Astrocyte (in vitro differentiated cells and primary cell): ENCODE data around the gene OR6J1. TPM values are rescaled to one million over a fixed set of nuclear protein-coding genes. Genes with fewer than 3 reads are reported as not detected.

Source experiments
- DNase-seq: peaks from one replicate; pipeline ENCODE4 v3.0.0-alpha.2; 2010; ENCODE audit warnings: low read depth
- FAIRE-seq: peaks from 2 replicates; lab custom pipeline; 2011; peaks lifted over from hg19 to GRCh38; lab: Jason Lieb, UNC
- H2AFZ ChIP-seq: 2 replicates; pipeline ENCODE4 v1.6.0; 2012; ENCODE audit warnings: low read depth, low read length, inconsistent platforms
- H3K27ac ChIP-seq: 2 replicates; pipeline ENCODE4 v1.5.1; 2011; ENCODE audit warnings: low read depth, low read length, inconsistent platforms
- H3K27me3 ChIP-seq: 2 replicates; pipeline ENCODE4 v1.6.0; 2011; ENCODE audit warnings: low read length, inconsistent platforms; ENCODE audit not compliant: insufficient read depth
- H3K36me3 ChIP-seq: 2 replicates; pipeline ENCODE4 v1.5.1; 2011; ENCODE audit warnings: low read length, inconsistent platforms; ENCODE audit not compliant: insufficient read depth
- H3K4me1 ChIP-seq: 2 replicates; pipeline ENCODE4 v1.5.1; 2011; ENCODE audit warnings: low read length, inconsistent platforms; ENCODE audit not compliant: insufficient read depth
- H3K4me2 ChIP-seq: 2 replicates; pipeline ENCODE4 v1.6.0; 2012; ENCODE audit warnings: low read length, inconsistent platforms
- H3K4me3 ChIP-seq: 2 replicates; pipeline ENCODE4 v1.5.1; 2011; ENCODE audit warnings: low read depth, mild to moderate bottlenecking, low read length, inconsistent platforms; ENCODE audit not compliant: insufficient read depth
- H3K79me2 ChIP-seq: 2 replicates; pipeline ENCODE4 v1.6.0; 2012; ENCODE audit warnings: mild to moderate bottlenecking, low read length, inconsistent platforms; ENCODE audit not compliant: insufficient read depth
- H3K9ac ChIP-seq: 2 replicates; pipeline ENCODE4 v1.6.0; 2012; ENCODE audit warnings: mild to moderate bottlenecking, low read length, inconsistent platforms
- H3K9me3 ChIP-seq: 2 replicates; pipeline ENCODE4 v1.5.1; 2012; ENCODE audit warnings: low read depth, mild to moderate bottlenecking, low read length, inconsistent platforms; ENCODE audit not compliant: insufficient read depth
- H4K20me1 ChIP-seq: 2 replicates; pipeline ENCODE4 v1.6.0; 2012; ENCODE audit warnings: low read length, inconsistent platforms; ENCODE audit not compliant: insufficient read depth
- H3K27ac Mint-ChIP-seq: one replicate; pipeline ENCODE4 v1.8.0; 2021; ENCODE audit warnings: mild to moderate bottlenecking, mixed read lengths; ENCODE audit not compliant: unreplicated experiment
- H3K27me3 Mint-ChIP-seq: one replicate; pipeline ENCODE4 v1.8.0; 2021; ENCODE audit warnings: low read depth, mixed read lengths; ENCODE audit not compliant: unreplicated experiment
- H3K36me3 Mint-ChIP-seq: one replicate; pipeline ENCODE4 v1.8.0; 2021; ENCODE audit warnings: low read depth, mixed read lengths; ENCODE audit not compliant: unreplicated experiment
- H3K4me1 Mint-ChIP-seq: one replicate; pipeline ENCODE4 v1.8.0; 2021; ENCODE audit warnings: low read depth, mixed read lengths; ENCODE audit not compliant: unreplicated experiment
- H3K4me3 Mint-ChIP-seq: one replicate; pipeline ENCODE4 v1.8.0; 2021; ENCODE audit warnings: mild to moderate bottlenecking, moderate library complexity, mixed read lengths; ENCODE audit not compliant: unreplicated experiment
- H3K9me3 Mint-ChIP-seq: one replicate; pipeline ENCODE4 v1.8.0; 2021; ENCODE audit warnings: mild to moderate bottlenecking, mixed read lengths; ENCODE audit not compliant: unreplicated experiment
- EZH2 ChIP-seq: IDR thresholded peaks from 2 replicates; pipeline ENCODE4 v1.6.1; 2012; ENCODE audit warnings: mild to moderate bottlenecking, low read length, inconsistent platforms; ENCODE audit not compliant: insufficient read depth
- total RNA-seq: library from RNA; stranded (reverse); gene quantifications from 2 replicates; pipeline ENCODE4 v1.2.1, GENCODE V29; 2021
- TF ChIP-seq, protein P1 (sequence below): IDR thresholded peaks from 2 replicates; pipeline ENCODE4 v1.5.1; 2011; ENCODE audit warnings: low read depth, mild to moderate bottlenecking, inconsistent platforms, low read length, moderate library complexity; ENCODE audit not compliant: insufficient read depth

The OR6J1 gene
- total RNA-seq, 1 donor from 2014 or later: not detected

DNA sequence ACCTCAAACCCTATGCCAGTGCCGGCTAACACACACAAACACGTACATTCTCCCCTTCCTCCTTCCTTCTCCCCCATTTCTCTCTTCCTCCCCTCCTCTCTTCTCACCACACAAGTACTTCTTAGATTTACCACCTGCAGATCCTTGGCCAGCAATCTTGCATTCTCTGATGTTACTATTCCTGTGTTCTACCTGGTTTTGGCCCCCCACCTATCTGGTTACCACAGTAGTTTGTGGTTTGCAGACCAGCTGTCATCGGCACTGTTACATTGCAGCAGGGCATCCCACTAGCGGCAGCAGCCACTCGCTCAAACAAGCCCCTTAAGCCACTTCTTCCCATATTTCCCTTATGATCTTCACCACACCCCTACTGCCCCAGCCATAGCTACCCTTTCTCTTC, 42.2 kb downstream of the OR6J1 start:
- FAIRE-seq (no peak), DNase-seq (no peak)
- Histone ChIP-seq H3K9ac (no peak overlapping the region), H3K4me1 (peaks cover 28% of the 10 kb centered on the region), H3K4me2 (no peak overlapping the region), H3K27ac (no peak overlapping the region), H3K27me3 (no peaks in the 10 kb centered on the region), H4K20me1 (no peaks in the 10 kb centered on the region), H3K79me2 (no peaks in the 10 kb centered on the region), H3K9me3 (no peaks in the 10 kb centered on the region), H3K4me3 (no peak overlapping the region), H3K36me3 (peaks cover 5% of the 10 kb centered on the region), H2AFZ (no peak overlapping the region)
- Mint-ChIP-seq H3K9me3 (peaks cover 2% of the 10 kb centered on the region), H3K27ac (peak overlapping the region; percentile 90), H3K27me3 (no peaks in the 10 kb centered on the region), H3K36me3 (peaks cover 27% of the 10 kb centered on the region), H3K4me1 (peaks cover 44% of the 10 kb centered on the region), H3K4me3 (no peak overlapping the region)
- TF ChIP-seq EZH2: no peak
- TF ChIP-seq, protein P1, sequence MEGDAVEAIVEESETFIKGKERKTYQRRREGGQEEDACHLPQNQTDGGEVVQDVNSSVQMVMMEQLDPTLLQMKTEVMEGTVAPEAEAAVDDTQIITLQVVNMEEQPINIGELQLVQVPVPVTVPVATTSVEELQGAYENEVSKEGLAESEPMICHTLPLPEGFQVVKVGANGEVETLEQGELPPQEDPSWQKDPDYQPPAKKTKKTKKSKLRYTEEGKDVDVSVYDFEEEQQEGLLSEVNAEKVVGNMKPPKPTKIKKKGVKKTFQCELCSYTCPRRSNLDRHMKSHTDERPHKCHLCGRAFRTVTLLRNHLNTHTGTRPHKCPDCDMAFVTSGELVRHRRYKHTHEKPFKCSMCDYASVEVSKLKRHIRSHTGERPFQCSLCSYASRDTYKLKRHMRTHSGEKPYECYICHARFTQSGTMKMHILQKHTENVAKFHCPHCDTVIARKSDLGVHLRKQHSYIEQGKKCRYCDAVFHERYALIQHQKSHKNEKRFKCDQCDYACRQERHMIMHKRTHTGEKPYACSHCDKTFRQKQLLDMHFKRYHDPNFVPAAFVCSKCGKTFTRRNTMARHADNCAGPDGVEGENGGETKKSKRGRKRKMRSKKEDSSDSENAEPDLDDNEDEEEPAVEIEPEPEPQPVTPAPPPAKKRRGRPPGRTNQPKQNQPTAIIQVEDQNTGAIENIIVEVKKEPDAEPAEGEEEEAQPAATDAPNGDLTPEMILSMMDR: no peak

DNA sequence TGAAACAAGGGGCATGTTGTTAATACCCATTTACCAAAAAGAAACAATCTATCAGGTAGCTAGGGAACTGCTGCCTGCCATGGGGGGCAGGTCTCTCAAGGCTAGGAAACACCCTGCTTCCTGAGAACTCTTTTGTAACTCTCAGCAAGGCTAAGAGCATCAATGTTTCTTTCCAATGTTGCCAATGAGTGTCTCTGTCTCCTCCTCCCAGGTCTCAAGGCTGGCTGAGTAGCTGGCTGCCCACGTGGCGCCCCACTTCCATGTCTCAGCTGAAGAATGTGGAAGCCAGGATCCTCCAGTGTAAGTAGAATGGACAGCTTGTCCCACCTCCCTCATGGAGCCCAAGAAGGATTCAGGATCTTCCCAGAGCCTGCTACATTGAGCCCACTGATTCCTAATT, 42.7 kb downstream of the OR6J1 start:
- no peaks in the 10 kb centered on the region for H3K9me3 ChIP-seq
- H3K27ac Mint-ChIP-seq: peak overlapping the region; percentile 22
- TF ChIP-seq EZH2: no peak
- TF ChIP-seq, protein P1: no peak
- no peaks in the 10 kb centered on the region for H3K79me2 ChIP-seq
- no peak overlapping the region for H3K4me3 ChIP-seq
- H3K4me2 ChIP-seq: no peak overlapping the region
- FAIRE-seq (no peak), DNase-seq (no peak)
- peaks cover 27% of the 10 kb centered on the region for H3K4me1 ChIP-seq
- no peak overlapping the region for H3K4me3 Mint-ChIP-seq
- no peak overlapping the region for H3K27ac ChIP-seq
- peaks cover 41% of the 10 kb centered on the region for H3K4me1 Mint-ChIP-seq
- peaks cover 2% of the 10 kb centered on the region for H3K9me3 Mint-ChIP-seq
- peaks cover 5% of the 10 kb centered on the region for H3K36me3 ChIP-seq
- peaks cover 27% of the 10 kb centered on the region for H3K36me3 Mint-ChIP-seq
- H2AFZ ChIP-seq: no peak overlapping the region
- no peaks in the 10 kb centered on the region for H3K27me3 Mint-ChIP-seq
- no peaks in the 10 kb centered on the region for H3K27me3 ChIP-seq
- no peak overlapping the region for H3K9ac ChIP-seq
- H4K20me1 ChIP-seq: no peaks in the 10 kb centered on the region

DNA sequence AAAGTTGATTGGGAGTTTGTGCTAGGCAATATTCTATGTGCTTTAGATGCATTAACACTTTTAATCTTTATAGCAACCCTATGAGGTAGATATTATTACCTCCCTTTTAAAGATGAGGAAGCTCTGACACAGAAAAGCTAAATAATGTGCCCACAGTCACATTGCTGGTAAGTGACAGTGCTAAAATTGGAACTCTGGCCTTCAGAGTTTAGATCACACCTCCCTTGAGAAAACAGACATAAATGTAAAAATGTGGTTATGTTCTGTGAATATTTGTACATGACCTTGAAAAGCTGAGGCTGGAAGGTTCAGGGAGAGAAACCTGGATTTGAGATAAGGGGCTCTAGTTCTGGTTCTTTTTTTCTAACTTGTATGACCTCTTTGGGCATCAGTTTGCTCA, 44.1 kb downstream of the OR6J1 start:
- no peaks in the 10 kb centered on the region for H3K27me3 ChIP-seq
- Mint-ChIP-seq H3K27me3 (peaks cover 1% of the 10 kb centered on the region), H3K9me3 (peaks cover 5% of the 10 kb centered on the region), H3K4me1 (peaks cover 39% of the 10 kb centered on the region), H3K4me3 (peak overlapping the region; percentile 98), H3K27ac (peak overlapping the region; percentile 50), H3K36me3 (peaks cover 23% of the 10 kb centered on the region)
- no peak overlapping the region for H3K4me3 ChIP-seq
- H3K9me3 ChIP-seq: no peaks in the 10 kb centered on the region
- FAIRE-seq (no peak), DNase-seq (no peak)
- H3K9ac ChIP-seq: no peak overlapping the region
- peaks cover 5% of the 10 kb centered on the region for H3K36me3 ChIP-seq
- TF ChIP-seq, protein P1: no peak
- no peak for TF ChIP-seq EZH2
- no peak overlapping the region for H3K4me2 ChIP-seq
- H3K4me1 ChIP-seq: peaks cover 22% of the 10 kb centered on the region
- H2AFZ ChIP-seq: no peak overlapping the region
- H3K79me2 ChIP-seq: no peaks in the 10 kb centered on the region
- no peak overlapping the region for H3K27ac ChIP-seq
- no peaks in the 10 kb centered on the region for H4K20me1 ChIP-seq
